Activated CD4-positive, alpha-beta T cell treated with anti-CD3 and anti-CD28 coated beads, Interleukin-2, amount 50 U/mL, for 4 hours (primary cell): Measurements from ENCODE around the gene USP5.

Experiments
- DNase-seq, 2 experiments: peaks; one replicate each; pipeline ENCODE4 v3.0.0-alpha.2; 2020

The USP5 gene

GRCh38 chr12:6826125-6826733, 25.7 kb upstream of the USP5 start:
- DNase-seq: no peak

DNA sequence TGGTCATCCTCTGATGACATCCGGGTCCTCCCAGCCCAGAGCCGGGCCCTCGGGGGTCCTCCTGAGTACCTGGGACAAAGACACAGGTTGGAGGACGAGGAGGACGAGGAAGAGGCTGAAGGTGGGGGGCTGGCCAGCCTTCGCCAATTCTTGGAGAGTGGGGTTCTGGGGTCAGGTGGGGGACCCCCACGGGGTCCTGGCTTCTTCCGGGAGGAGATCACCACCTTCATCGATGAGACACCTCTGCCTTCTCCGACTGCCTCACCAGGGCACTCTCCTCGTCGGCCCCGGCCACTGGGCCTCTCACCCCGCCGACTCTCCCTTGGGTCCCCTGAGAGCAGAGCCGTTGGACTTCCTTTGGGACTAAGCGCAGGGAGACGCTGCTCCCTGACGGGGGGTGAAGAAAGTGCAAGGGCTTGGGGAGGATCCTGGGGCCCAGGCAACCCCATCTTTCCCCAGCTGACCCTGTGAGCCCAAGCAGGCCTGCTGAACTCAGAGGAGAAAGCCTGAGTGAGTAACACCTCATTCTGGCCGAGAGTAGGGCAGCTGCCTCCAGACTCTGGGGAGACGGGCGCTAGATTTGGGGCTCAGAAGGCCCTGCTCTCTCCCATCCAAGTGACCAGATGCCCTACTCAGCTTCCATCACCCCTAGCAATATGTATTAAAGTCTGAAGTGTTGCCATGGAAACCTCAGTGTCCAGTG, 25.1 kb upstream of the USP5 start:
- DNase-seq: no peak

- DNase-seq: peak; percentile 43 to 48
Observed at GRCh38 chr12:6827437-6827911, 24.5 kb upstream of the USP5 start.

DNA sequence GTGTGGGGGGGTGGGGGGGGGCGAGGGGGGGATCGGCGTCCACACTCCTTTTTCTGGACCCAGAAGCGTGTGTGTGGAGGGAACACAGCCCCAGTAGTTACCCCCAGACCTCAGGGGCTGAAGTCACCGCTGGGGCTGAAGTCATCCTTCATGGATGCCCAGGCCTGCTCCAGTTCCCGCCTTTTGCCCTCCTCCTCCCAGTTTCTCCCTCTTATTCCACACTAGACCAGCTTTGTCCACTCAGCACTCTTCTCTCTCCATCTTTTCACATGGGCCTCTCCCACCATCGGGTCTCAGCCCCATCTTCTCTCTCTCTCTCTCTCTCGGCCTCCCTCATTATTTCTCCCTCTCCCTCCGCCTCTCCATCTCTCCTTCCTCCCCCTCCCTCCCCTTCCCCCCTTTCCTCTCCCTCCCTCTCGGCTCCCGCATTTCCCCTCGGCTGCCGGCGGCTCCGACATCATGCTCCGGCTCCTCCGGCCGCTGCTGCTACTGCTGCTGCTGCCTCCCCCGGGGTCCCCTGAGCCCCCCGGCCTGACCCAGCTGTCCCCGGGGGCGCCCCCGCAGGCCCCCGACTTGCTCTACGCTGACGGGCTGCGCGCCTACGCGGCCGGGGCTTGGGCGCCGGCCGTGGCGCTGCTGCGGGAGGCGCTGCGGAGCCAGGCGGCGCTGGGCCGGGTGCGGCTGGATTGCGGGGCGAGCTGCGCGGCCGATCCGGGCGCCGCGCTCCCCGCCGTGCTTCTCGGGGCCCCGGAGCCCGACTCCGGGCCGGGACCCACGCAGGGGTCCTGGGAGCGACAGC, 23.8 kb upstream of the USP5 start, which contains the start of gene P3H3:
Gene P3H3, plus strand, starts transcription at position 426 of the 799 bp plus-strand sequence. Its CDS starts 34 bp downstream, at position 460.
- DNase-seq: no peak

DNA sequence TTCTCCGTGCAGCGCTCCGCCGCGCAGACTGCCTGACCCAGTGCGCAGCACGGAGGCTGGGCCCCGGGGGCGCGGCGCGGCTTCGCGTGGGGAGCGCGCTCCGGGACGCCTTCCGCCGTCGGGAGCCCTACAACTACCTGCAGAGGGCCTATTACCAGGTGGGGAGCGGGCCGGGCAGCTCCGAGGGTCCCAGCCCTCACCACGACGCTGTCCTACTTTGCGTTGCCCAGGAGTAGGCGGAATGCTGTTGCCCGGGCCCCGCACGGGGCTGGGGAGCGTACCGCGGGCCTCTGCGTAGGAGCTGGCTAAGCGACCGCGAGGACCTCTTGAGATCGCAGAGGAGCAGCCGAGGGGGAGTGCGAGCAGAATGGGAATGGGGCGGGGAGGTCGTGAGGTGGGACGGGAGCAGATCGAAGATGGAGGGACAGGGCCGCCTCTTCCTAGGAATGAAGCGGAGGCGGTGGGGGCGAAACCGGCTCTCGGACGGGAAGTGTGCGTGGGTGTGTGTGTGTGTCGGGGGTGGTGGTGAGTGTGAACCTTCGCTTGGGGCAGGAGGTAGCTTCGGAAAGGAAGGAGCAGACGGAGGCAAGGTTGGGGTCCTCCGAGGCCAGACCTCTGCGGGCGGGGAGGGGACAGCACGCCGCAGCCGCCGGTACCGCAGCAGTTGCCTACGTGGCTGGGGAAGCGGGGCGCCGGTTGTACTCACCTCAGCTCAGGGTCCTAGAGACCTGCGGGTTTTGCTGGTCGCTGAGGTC, 23.0 kb upstream of the USP5 start:
- DNase-seq: peak in 1 of 2 experiments; percentile 34

GRCh38 chr12:6829536-6830220, 22.3 kb upstream of the USP5 start:
- DNase-seq: no peak

- no peak for DNase-seq
Observed at GRCh38 chr12:6830286-6830890, 21.6 kb upstream of the USP5 start.

GRCh38 chr12:6830999-6831398, 21.0 kb upstream of the USP5 start:
- no peak for DNase-seq

DNA sequence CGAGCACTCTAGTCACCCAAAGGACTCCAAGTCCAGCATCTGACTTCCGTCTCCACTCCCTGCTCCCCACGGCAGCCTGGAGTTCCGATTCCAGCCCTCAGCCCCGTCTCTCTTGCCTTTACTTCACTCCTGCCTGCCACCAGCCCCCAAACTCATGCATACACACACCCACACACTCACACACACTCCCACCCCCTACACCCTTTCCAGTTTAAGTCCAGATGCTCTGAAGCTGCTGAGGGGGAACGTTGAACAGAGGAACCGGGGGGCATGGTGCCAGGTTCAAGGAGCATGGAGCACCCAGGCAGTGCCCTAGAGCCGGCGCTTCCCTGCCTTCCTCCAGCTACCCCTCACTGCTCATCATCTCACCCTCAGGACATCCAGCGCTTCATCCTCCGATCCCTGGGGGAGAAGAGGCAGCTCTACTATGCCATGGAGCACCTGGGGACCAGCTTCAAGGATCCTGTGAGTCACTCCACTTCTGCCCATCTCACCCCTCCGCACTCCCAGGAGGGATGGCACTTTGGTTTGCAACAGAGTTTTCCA, 20.4 kb upstream of the USP5 start:
- no peak for DNase-seq

DNA sequence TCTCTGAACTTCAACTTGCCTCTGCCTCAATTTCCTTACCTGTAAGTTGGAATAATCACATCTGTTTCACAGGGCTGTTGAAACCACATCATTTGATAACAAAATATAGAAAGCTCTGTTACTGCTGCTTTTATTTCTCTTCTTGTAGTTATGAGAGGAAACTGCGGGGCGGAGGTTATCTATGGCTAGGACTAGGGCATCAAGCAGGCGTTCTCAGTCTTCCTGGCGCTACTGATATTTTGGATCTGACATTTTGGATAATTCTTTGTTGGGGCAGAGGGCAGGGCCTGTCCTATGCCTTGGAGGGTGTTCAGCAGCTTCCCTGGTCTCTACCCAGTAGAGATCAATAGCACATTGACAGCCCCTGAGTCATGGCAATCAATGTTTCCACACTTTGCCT, 19.8 kb upstream of the USP5 start:
- DNase-seq: no peak

- DNase-seq: no peak
Observed at GRCh38 chr12:6833189-6833890, 18.6 kb upstream of the USP5 start.

DNA sequence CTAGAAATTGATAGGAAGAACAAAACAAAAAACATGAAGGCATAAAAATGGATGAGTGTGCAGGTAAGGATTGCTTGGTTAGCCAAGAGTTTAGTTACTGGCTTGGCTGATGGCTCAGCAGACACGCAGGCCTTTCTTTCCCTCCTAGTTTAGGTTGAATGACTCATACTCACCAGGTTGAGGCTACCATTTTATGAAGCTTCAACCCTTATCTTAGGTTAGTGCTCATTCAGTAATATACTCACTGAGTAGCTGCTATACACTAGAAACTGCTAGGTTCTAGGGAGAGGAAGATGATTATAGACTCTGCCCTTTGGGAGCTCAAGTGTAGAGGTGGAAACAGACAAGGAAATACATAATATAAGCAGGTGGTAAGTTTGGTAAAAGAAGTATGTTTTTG, 17.7 kb upstream of the USP5 start:
- DNase-seq: no peak

DNA sequence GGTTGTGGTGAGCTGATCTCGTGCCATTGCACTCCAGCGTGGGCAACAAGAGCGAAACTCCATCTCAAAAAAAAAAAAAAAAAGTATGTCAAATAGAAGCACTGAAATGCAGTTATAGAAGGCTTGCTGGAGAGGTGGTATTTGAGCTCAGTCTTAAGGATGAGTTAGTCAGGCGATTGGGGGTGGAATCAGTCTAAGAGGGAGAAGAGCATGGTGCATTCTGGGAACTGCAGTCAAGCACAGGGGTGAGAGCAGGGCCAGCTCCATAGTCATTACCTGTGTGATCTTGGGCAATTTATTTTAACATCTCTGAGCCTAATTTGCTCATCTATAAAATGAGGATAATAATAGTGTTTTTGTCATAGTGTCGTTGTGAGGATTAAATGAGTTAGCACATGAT, 17.1 kb upstream of the USP5 start:
- no peak for DNase-seq

DNA sequence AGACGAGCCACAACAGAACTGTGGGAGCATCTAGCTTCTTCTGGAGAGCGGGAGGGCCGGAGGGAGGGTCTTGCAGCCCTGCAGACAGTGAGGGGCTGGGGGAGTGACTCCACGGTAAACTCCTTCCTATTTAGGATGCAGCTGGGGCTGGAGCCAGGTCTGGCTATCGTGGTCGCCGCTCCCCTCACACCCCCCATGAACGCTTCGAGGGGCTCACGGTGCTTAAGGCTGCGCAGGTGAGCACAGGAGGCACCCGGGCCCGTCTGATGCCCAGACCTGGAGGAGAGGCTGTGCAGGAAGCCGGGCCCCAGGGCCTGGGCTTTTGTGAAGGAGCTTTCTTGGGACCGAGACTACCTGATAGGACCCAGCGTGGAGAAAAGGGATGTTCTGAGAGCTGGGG, 15.1 kb upstream of the USP5 start:
- no peak for DNase-seq

DNA sequence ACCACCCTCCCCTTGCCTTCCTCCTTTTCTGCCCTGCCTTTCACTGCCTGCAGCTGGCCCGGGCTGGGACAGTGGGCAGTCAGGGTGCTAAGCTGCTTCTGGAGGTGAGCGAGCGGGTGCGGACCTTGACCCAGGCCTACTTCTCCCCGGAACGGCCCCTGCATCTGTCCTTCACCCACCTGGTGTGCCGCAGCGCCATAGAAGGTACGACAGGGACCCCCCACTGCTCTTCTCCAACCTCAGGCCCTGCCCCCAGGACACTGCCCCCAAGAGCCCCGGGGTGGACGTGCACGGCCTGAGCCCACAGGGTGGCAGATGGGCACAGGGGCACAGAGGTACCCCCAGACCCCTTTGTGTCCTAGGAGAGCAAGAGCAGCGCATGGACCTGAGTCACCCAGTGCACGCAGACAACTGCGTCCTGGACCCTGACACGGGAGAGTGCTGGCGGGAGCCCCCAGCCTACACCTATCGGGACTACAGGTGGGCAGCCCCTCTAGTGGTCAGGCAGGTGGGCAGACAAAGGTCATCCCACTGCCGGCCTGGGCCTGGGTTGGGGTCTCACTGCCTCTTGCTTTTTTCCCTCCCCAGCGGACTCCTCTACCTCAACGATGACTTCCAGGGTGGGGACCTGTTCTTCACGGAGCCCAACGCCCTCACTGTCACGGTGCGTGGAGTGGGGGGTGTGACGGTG, 14.4 kb upstream of the USP5 start:
- DNase-seq: no peak

DNA sequence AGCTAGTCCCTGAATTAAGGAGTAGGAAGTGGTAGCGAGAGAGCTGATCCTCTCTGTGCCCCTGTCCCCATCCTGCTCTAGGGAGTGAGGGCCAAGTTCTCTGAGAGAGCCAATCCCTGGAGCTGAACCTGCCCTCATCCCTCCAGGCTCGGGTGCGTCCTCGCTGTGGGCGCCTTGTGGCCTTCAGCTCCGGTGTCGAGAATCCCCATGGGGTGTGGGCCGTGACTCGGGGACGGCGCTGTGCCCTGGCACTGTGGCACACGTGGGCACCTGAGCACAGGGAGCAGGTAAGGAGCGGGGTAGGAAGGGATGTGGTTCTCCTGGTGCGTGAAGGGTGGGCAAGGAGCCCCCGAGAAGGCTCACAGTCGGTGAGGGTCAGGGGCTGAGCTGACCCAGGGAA, 13.1 kb upstream of the USP5 start:
- DNase-seq: no peak

- no peak for DNase-seq
Observed at GRCh38 chr12:6839482-6840201, 12.3 kb upstream of the USP5 start.

- DNase-seq: no peak
Observed at GRCh38 chr12:6840330-6840729, 11.6 kb upstream of the USP5 start.

DNA sequence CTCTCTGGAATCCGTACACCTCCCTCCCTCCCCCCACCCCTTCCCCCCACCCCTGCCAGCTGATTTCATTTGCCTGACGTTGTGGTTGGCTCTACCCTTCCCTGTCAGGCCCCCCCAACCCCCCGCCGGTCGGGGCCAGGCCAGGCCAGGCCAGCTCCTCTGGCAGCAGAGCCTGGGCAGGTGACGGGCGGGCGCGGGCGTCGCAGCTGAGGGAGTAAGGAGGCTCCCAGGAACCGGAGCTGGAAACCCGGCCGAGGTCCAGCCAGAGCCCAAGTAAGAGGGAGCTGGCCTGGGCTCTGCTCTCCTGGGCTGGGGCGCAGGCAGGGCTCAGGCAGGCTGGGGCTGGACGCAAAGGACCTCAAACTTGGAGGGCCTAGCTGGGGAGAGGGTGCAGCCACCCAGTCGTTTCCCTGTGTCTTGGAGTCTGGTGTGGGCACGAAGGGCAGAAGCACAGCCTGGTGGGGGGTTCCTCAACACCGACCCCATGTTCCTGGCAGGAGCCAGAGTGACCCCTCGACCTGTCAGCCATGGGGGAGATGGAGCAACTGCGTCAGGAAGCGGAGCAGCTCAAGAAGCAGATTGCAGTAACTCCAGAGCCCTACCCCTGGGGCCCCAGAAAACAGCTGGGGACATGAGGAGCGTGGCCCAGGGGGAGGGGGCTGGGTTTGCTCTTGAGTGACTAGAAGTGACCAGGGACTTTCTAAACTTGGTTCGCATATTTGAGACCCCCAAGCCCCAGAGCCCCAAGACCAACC, 11.0 kb upstream of the USP5 start, which contains the start of gene GNB3:
Gene GNB3, plus strand, starts transcription at position 165 of the 755 bp plus-strand sequence. Its CDS starts 363 bp downstream, at position 528.
- no peak for DNase-seq
